Calu3 (cell line): ENCODE results near the gene CYBRD1. TPM values are rescaled to one million over a fixed set of nuclear protein-coding genes. Genes with fewer than 3 reads are reported as not detected.

Source experiments
- BruUV-seq: library from RNA; stranded (reverse); fragments of 400-500 nt; replicated peaks from 2 replicates; lab custom pipeline; 2021; lab: Mats Ljungman, UMichigan
- CTCF ChIA-PET: fragments of 300-600 bp; sonication (Branson Sonifier 250); formaldehyde crosslinking; loops from one replicate; lab custom pipeline; 2022; ENCODE audit warnings: antibody characterized with exemption; lab: Charles Lee
- DNase-seq: peaks from one replicate; pipeline ENCODE4 v3.0.0; 2022
- H3K27ac Mint-ChIP-seq: one replicate; pipeline ENCODE4 v1.8.0; 2022; ENCODE audit warnings: mixed read lengths; ENCODE audit not compliant: unreplicated experiment
- H3K27me3 Mint-ChIP-seq: one replicate; pipeline ENCODE4 v1.8.0; 2022; ENCODE audit warnings: mixed read lengths; ENCODE audit not compliant: unreplicated experiment
- H3K36me3 Mint-ChIP-seq: one replicate; pipeline ENCODE4 v1.8.0; 2022; ENCODE audit warnings: mild to moderate bottlenecking, moderate library complexity, mixed read lengths; ENCODE audit not compliant: insufficient read depth, unreplicated experiment
- H3K4me1 Mint-ChIP-seq: one replicate; pipeline ENCODE4 v1.8.0; 2022; ENCODE audit warnings: mild to moderate bottlenecking, low read depth, mixed read lengths; ENCODE audit not compliant: unreplicated experiment
- H3K4me3 Mint-ChIP-seq: one replicate; pipeline ENCODE4 v1.8.0; 2022; ENCODE audit warnings: mild to moderate bottlenecking, low read depth, moderate library complexity, mixed read lengths; ENCODE audit not compliant: unreplicated experiment
- H3K9me3 Mint-ChIP-seq: one replicate; pipeline ENCODE4 v1.8.0; 2022; ENCODE audit warnings: low read depth, mixed read lengths; ENCODE audit not compliant: unreplicated experiment
- CTCF ChIP-seq: fragments of 200-600 bp; IDR thresholded peaks from one replicate; pipeline ENCODE4 v1.8.0; 2022; ENCODE audit warnings: antibody characterized with exemption; ENCODE audit not compliant: unreplicated experiment
- intact Hi-C: fragments of 100-400 bp; cut with micrococcal nuclease; formaldehyde crosslinking; loops from one replicate; pipeline ENCODE4 v1.10.0; 2022; ENCODE audit not compliant: unreplicated experiment
- total RNA-seq: library from RNA; stranded (reverse); gene quantifications from 2 replicates; pipeline ENCODE4 v1.2.3, GENCODE V29; 2022

CYBRD1 gene
- total RNA-seq, 1 experiment from 2014 or later = 2.6 TPM

GRCh38 chr2:171553858-171554257 is 31.6 kb downstream of the CYBRD1 start:
- intact Hi-C loops = no loop called here
- Mint-ChIP-seq H3K4me1 (no peaks in the 10 kb centered on the region), H3K9me3 (no peaks in the 10 kb centered on the region), H3K27ac (peak overlapping the region; percentile 47), H3K4me3 (peak overlapping the region; percentile 53), H3K27me3 (no peaks in the 10 kb centered on the region), H3K36me3 (no peaks in the 10 kb centered on the region)
- DNase-seq = peak; percentile 80
- TF ChIP-seq CTCF = no peak
- CTCF ChIA-PET = no interaction called here
- BruUV-seq = no TSS peak

GRCh38 chr2:171554991-171555615 is 32.8 kb downstream of the CYBRD1 start:
- CTCF ChIA-PET = no interaction called here
- BruUV-seq = no TSS peak

GRCh38 chr2:171557363-171557762 is 35.1 kb downstream of the CYBRD1 start:
- Mint-ChIP-seq H3K4me3 (no peak overlapping the region), H3K4me1 (no peaks in the 10 kb centered on the region), H3K27me3 (peaks cover 5% of the 10 kb centered on the region), H3K36me3 (no peaks in the 10 kb centered on the region), H3K9me3 (no peaks in the 10 kb centered on the region), H3K27ac (no peak overlapping the region)
- no peak for TF ChIP-seq CTCF
- no TSS peak for BruUV-seq
- CTCF ChIA-PET = interaction anchor here (1.2 kb wide), 1 partner anchor 9 kb away, joined by 3 read pairs; no protein-coding TSS in a partner anchor
- no peak for DNase-seq
- intact Hi-C loops = no loop called here

More at GRCh38 chr2:171554991-171555615, 32.8 kb downstream of the CYBRD1 start:
- Mint-ChIP-seq H3K4me1 (no peaks in the 10 kb centered on the region), H3K4me3 (no peak overlapping the region), H3K27ac (no peak overlapping the region), H3K9me3 (no peaks in the 10 kb centered on the region), H3K36me3 (no peaks in the 10 kb centered on the region), H3K27me3 (no peaks in the 10 kb centered on the region)
- DNase-seq = no peak
- no peak for TF ChIP-seq CTCF
- intact Hi-C loops = no loop called here

GRCh38 chr2:171563301-171563700 is 41.0 kb downstream of the CYBRD1 start:
- no peak for DNase-seq
- TF ChIP-seq CTCF = no peak
- intact Hi-C loops = no loop called here
- no TSS peak for BruUV-seq
- Mint-ChIP-seq H3K4me3 (no peak overlapping the region), H3K27ac (no peak overlapping the region), H3K27me3 (peaks cover 25% of the 10 kb centered on the region), H3K36me3 (no peaks in the 10 kb centered on the region), H3K9me3 (no peaks in the 10 kb centered on the region), H3K4me1 (no peaks in the 10 kb centered on the region)
- CTCF ChIA-PET = no interaction called here
